Measurements from ENCODE around the gene TGM6.

Gene TGM6

GRCh38 chr20:2470423-2471193 lies 89.9 kb downstream of the TGM6 start, which contains the start of gene SNRPB:
SNRPB (minus strand) TSS chr20:2470789; CDS start chr20:2470690, 99 bp downstream.
- DNase-seq (ENCODE audit: low read depth in 1 of 2, low spot score in 1 of 2), result peak; percentile 91 to 99
- in situ Hi-C loops (cut with HindIII; ENCODE audit: low pct_unique_long_range_greater_than_20kb, low sequenced_read_pairs), result no loop called here
- 0 out of 2 replicates have a peak, but pooled peaks have one; percentile 23 for TF ChIP-seq JUND (IDR thresholded peaks at IDR 0.05; ENCODE audit: low read depth)

- no peak for DNase-seq (ENCODE audit: low read depth in 1 of 2, low spot score in 1 of 2)
- in situ Hi-C loops (cut with HindIII; ENCODE audit: low pct_unique_long_range_greater_than_20kb, low sequenced_read_pairs), result no loop called here
- TF ChIP-seq JUND (IDR thresholded peaks at IDR 0.05; ENCODE audit: low read depth), result no peak
Observed at GRCh38 chr20:2473516-2473915, 92.8 kb downstream of the TGM6 start.

- in situ Hi-C loops (cut with HindIII; ENCODE audit: low pct_unique_long_range_greater_than_20kb, low sequenced_read_pairs), result no loop called here
- DNase-seq (ENCODE audit: low read depth in 1 of 2, low spot score in 1 of 2), result peak in 1 of 2 experiments; percentile 91
- TF ChIP-seq JUND (IDR thresholded peaks at IDR 0.05; ENCODE audit: low read depth), result no peak
Observed at GRCh38 chr20:2475850-2476741, 95.4 kb downstream of the TGM6 start.

- in situ Hi-C loops (cut with HindIII; ENCODE audit: low pct_unique_long_range_greater_than_20kb, low sequenced_read_pairs), result no loop called here
- peak in 1 of 2 experiments; percentile 77 for DNase-seq (ENCODE audit: low read depth in 1 of 2, low spot score in 1 of 2)
- no peak for TF ChIP-seq JUND (IDR thresholded peaks at IDR 0.05; ENCODE audit: low read depth)
Observed at GRCh38 chr20:2476742-2477615, 96.3 kb downstream of the TGM6 start.

- in situ Hi-C loops (cut with HindIII; ENCODE audit: low pct_unique_long_range_greater_than_20kb, low sequenced_read_pairs), result no loop called here
- no peak for DNase-seq (ENCODE audit: low read depth in 1 of 2, low spot score in 1 of 2)
- no peak for TF ChIP-seq JUND (IDR thresholded peaks at IDR 0.05; ENCODE audit: low read depth)
Observed at GRCh38 chr20:2480381-2480780, 99.7 kb downstream of the TGM6 start.
